Pancreas (tissue), 10 donors: ENCODE data around the gene C1orf115. TPM values are rescaled to one million over a fixed set of nuclear protein-coding genes. Genes with fewer than 3 reads are reported as not detected.

Experiments
- ATAC-seq, 4 donors: fragments of 200-7000 bp; cut with Tn5 transposase; one replicate each; pipeline versions ENCODE4 v1.8.0 to v1.9.1; 2020; ENCODE audit warnings: mild to moderate bottlenecking in 4 of 4, moderate library complexity in 4 of 4
- DNase-seq, 6 donors: peaks; one replicate each; pipeline ENCODE4 v3.0.0-alpha.2; 2020
- FAIRE-seq: peaks from 2 replicates; lab custom pipeline; 2012; peaks lifted over from hg19 to GRCh38; lab: Jason Lieb, UNC
- H3K27ac ChIP-seq, 4 donors: fragments of 200-600 bp; sonication (generic); 1 replicate in 3 of 4; 2 replicates in 1 of 4; pipeline versions ENCODE4 v1.5.0 to v1.8.0; 2020
- H3K27me3 ChIP-seq, 4 donors: fragments of 200-600 bp; one replicate each; pipeline ENCODE4 v1.8.0; 2021
- H3K36me3 ChIP-seq, 3 donors: fragments of 200-600 bp; sonication (generic) in 1 of 3; one replicate each; pipeline versions ENCODE4 v1.5.0 to v1.8.0; 2020 to 2021
- H3K4me1 ChIP-seq, 3 donors: fragments of 200-600 bp; one replicate each; pipeline ENCODE4 v1.8.0; 2021
- H3K4me3 ChIP-seq, 4 donors: fragments of 200-600 bp; sonication (generic) in 2 of 4; one replicate each; pipeline versions ENCODE4 v1.5.0 to v1.8.0; 2020 to 2021
- H3K9me3 ChIP-seq, 4 donors: fragments of 200-600 bp; one replicate each; pipeline ENCODE4 v1.8.0; 2021
- CTCF ChIP-seq, 4 donors: fragments of 200-600 bp; sonication (generic) in 3 of 4; IDR thresholded peaks; one replicate each; pipeline versions ENCODE4 v1.5.0 to v1.8.0; 2021; ENCODE audit warnings: antibody characterized with exemption in 4 of 4
- WGBS, 2 donors: extraction: QIAGEN DNeasy Blood & Tissue Kit; methylation state at CpG; one replicate each; pipeline ENCODE4 v1.1.7; 2013; 5-methylcytosine and 5-hydroxymethylcytosine counted together
- intact Hi-C, 3 donors: fragments of 100-400 bp; cut with DNase I; formaldehyde crosslinking; loops; one replicate each; pipeline versions ENCODE4 v1.11.1 to v1.14.2; 2022
- polyA plus RNA-seq, 2 donors: library from polyadenylated mRNA; stranded (reverse); fragments of 200-250 nt; gene quantifications; one replicate each; pipeline ENCODE4 v1.2.3, GENCODE V29; 2013
- total RNA-seq, 6 donors: library from RNA; stranded (reverse); fragmentation: NEBNext Ultra II Directional in 4 of 6; extraction: Animal tissue kit (Norgen Biotek cat#: 25700) in 4 of 6; gene quantifications; one replicate each; pipeline versions ENCODE4 v1.2.1 to v1.2.4, GENCODE V29; 2021 to 2023
- donor health status: healthy with polysubstance abuse.
- donor health status: DM: no; HTN: no; CAD: no; lungs with moderate emphysema.
- donor health status: DM: no; HTN: no; CAD: no.
- donor health status: control.
- donor health status: control.
- donor health status: Bipolar disorder and iron deficiency.
- donor health status: DM: yes; HTN: yes; CAD: no.
- donor health status: DM: no; HTN: no; CAD: no.
- donor health status: DM: no; HTN: no; CAD: no.
- donor health status: DM: yes; HTN: yes; CAD: no.

C1orf115 gene
- total and polyA plus RNA-seq, 8 donors = 5.0 to 17.0 (median 7.4) TPM

GRCh38 chr1:220727519-220727918 lies 37.4 kb downstream of the C1orf115 start:
- FAIRE-seq (no peak), ATAC-seq (no peak), DNase-seq (no peak)
- no peaks in the 10 kb centered on the region for H3K9me3 ChIP-seq
- H3K4me3 ChIP-seq = no peak overlapping the region
- no peak for TF ChIP-seq CTCF (IDR thresholded peaks at IDR 0.05)
- no peak overlapping the region for H3K27ac ChIP-seq
- WGBS, 2 donors = 74 to 84% methylated on average over 1 of the region's 1 CpG
- no peaks in the 10 kb centered on the region for H3K27me3 ChIP-seq
- intact Hi-C loops = no loop called here
- peaks cover 0 to 3% (median 0%) of the 10 kb centered on the region in 3 donors for H3K4me1 ChIP-seq
- no peaks in the 10 kb centered on the region for H3K36me3 ChIP-seq

GRCh38 chr1:220730486-220730885 lies 40.3 kb downstream of the C1orf115 start:
- H3K36me3 ChIP-seq = no peaks in the 10 kb centered on the region
- FAIRE-seq (no peak), ATAC-seq (no peak), DNase-seq (no peak)
- peaks cover 0 to 10% (median 0%) of the 10 kb centered on the region in 3 donors for H3K4me1 ChIP-seq
- no peak overlapping the region for H3K27ac ChIP-seq
- no peak overlapping the region for H3K4me3 ChIP-seq
- TF ChIP-seq CTCF (IDR thresholded peaks at IDR 0.05) = no peak
- no peaks in the 10 kb centered on the region for H3K27me3 ChIP-seq
- intact Hi-C loops = loop anchor here in 1 of 3 donors (5.0 kb wide), 1 partner anchor 43 kb away; no protein-coding TSS in a partner anchor
- H3K9me3 ChIP-seq = no peaks in the 10 kb centered on the region
- 73 to 80% methylated on average over 2 of the region's 2 CpGs for WGBS, 2 donors

GRCh38 chr1:220732137-220732536 lies 42.0 kb downstream of the C1orf115 start:
- no peaks in the 10 kb centered on the region for H3K9me3 ChIP-seq
- H3K27ac ChIP-seq = no peak overlapping the region
- no peaks in the 10 kb centered on the region for H3K27me3 ChIP-seq
- H3K4me1 ChIP-seq = peaks cover 0 to 10% (median 0%) of the 10 kb centered on the region in 3 donors
- H3K36me3 ChIP-seq = no peaks in the 10 kb centered on the region
- H3K4me3 ChIP-seq = no peak overlapping the region
- WGBS, 2 donors = 37 to 44% methylated on average over 3 of the region's 3 CpGs
- TF ChIP-seq CTCF (IDR thresholded peaks at IDR 0.05) = no peak
- ATAC-seq (peak in 1 of 4 donors; percentile 8), DNase-seq (no peak), FAIRE-seq (no peak)
- intact Hi-C loops = loop anchor here in 1 of 3 donors (5.0 kb wide), 1 partner anchor 45 kb away; no protein-coding TSS in a partner anchor

GRCh38 chr1:220732621-220733020 lies 42.5 kb downstream of the C1orf115 start:
- intact Hi-C loops = loop anchor here in 1 of 3 donors (5.0 kb wide), 1 partner anchor 45 kb away; no protein-coding TSS in a partner anchor
- Histone ChIP-seq H3K27me3 (no peaks in the 10 kb centered on the region), H3K9me3 (no peaks in the 10 kb centered on the region), H3K36me3 (no peaks in the 10 kb centered on the region), H3K4me1 (peaks cover 0 to 10% (median 0%) of the 10 kb centered on the region in 3 donors), H3K4me3 (peak overlapping the region in 1 of 4 donors; percentile 32), H3K27ac (peak overlapping the region in 2 of 4 donors; percentile 10 to 51)
- FAIRE-seq (no peak), ATAC-seq (peak; percentile 10 to 58 (median 48)), DNase-seq (no peak)
- 54 to 78% methylated on average over 7 of the region's 7 CpGs for WGBS, 2 donors
- TF ChIP-seq CTCF (IDR thresholded peaks at IDR 0.05) = no peak

GRCh38 chr1:220733086-220733601 lies 43.0 kb downstream of the C1orf115 start:
- 2 to 3% methylated on average over 15 of the region's 15 CpGs for WGBS, 2 donors
- Histone ChIP-seq H3K4me3 (peak overlapping the region in 1 of 4 donors; percentile 32), H3K27me3 (no peaks in the 10 kb centered on the region), H3K27ac (peak overlapping the region in 2 of 4 donors; percentile 10 to 51), H3K36me3 (no peaks in the 10 kb centered on the region), H3K4me1 (peaks cover 0 to 10% (median 0%) of the 10 kb centered on the region in 3 donors), H3K9me3 (no peaks in the 10 kb centered on the region)
- peak; percentile 13 for FAIRE-seq
- intact Hi-C loops = loop anchor here in 1 of 3 donors (5.0 kb wide), 1 partner anchor 46 kb away; no protein-coding TSS in a partner anchor
- peak; percentile 51 to 85 (median 72) for TF ChIP-seq CTCF (IDR thresholded peaks at IDR 0.05)
- DNase-seq = peak in 5 of 6 donors; percentile 68 to 84 (median 79)
- peak; percentile 87 to 97 (median 94) for ATAC-seq
